AG09319 (cell line): ENCODE data around the gene ZFP91.

Experiments
- DNase-seq: peaks from one replicate; pipeline ENCODE4 v3.0.0-alpha.2; 2010; ENCODE audit warnings: low read depth; ENCODE audit errors: extremely low read depth
- TF ChIP-seq, protein P1 (sequence below): IDR thresholded peaks from 2 replicates; pipeline ENCODE4 v1.5.1; 2011; ENCODE audit warnings: low read depth, mild to moderate bottlenecking, inconsistent platforms, low read length, moderate library complexity

The ZFP91 gene

DNA sequence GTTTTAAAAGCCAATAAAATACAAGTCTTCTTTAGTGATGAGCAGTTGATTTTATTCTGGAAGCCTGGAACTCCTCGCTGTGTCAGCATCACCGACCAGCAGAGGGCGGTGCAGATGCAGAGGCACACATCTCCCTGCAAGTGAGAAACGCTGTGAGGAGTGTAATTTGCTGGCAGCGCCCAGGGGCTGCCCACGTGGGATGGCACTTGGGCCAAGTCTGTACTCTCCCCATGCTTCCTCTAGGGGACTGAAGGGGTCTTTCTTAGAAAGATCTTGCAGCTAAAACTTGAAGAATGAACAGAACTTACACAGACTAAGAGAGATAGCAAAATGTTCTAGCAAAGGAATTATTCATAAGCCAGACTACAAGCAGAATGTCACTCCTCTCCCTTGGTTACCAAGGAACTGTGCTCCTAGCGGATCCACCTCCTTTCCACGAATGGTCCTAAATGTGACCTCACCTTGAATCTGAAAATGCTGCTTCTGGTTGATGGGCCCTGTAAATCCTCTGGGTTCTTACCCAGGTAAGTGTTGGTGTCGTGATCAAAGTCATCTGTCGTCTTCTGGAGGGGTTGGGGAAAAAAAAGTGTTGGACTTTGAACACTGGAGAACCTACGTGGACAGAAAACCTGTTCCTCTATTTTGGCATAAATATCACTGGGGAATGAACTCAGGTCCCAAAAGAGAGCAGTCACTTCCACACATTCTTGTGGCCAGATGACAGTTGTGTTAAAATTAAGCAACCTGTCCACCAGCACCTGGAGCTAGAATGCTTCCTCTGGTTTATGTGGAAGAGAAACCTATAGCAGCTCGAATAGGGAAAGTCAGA lies 75.4 kb downstream of the ZFP91 start:
- TF ChIP-seq, protein P1, sequence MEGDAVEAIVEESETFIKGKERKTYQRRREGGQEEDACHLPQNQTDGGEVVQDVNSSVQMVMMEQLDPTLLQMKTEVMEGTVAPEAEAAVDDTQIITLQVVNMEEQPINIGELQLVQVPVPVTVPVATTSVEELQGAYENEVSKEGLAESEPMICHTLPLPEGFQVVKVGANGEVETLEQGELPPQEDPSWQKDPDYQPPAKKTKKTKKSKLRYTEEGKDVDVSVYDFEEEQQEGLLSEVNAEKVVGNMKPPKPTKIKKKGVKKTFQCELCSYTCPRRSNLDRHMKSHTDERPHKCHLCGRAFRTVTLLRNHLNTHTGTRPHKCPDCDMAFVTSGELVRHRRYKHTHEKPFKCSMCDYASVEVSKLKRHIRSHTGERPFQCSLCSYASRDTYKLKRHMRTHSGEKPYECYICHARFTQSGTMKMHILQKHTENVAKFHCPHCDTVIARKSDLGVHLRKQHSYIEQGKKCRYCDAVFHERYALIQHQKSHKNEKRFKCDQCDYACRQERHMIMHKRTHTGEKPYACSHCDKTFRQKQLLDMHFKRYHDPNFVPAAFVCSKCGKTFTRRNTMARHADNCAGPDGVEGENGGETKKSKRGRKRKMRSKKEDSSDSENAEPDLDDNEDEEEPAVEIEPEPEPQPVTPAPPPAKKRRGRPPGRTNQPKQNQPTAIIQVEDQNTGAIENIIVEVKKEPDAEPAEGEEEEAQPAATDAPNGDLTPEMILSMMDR, result peak; percentile 96
- DNase-seq, result peak; percentile 29

GRCh38 chr11:58654908-58655296 lies 76.0 kb downstream of the ZFP91 start:
- TF ChIP-seq, protein P1, result no peak
- no peak for DNase-seq

- TF ChIP-seq, protein P1, result no peak
- DNase-seq, result no peak
Observed at GRCh38 chr11:58656348-58656747, 77.5 kb downstream of the ZFP91 start.

DNA sequence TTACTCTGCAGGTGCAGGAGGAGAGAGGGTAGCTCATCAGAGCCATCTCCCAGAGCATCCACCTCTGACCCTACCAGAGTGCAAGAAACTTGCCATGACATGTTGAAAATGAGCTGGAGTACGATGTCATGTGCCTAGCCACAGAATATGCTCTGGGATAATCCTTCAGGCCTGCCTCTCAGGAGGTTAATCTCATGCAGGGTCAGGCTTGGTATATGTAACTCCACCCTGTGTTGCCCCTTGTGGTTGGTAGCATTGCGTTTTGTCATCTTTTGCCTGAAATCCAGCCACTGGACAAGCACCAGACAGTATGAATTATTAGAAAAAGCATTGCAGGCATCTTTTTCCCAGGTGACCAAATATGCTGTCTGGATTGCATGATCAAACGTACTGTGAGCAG lies 79.8 kb downstream of the ZFP91 start:
- DNase-seq, result no peak
- TF ChIP-seq, protein P1, result no peak

GRCh38 chr11:58659404-58659803 lies 80.5 kb downstream of the ZFP91 start:
- DNase-seq, result no peak
- TF ChIP-seq, protein P1, result no peak

GRCh38 chr11:58659910-58660570 lies 81.2 kb downstream of the ZFP91 start:
- TF ChIP-seq, protein P1, result no peak
- DNase-seq, result no peak
